HepG2 (cell line): Measurements from ENCODE around the gene VWA7. TPM values are rescaled to one million over a fixed set of nuclear protein-coding genes. Genes with fewer than 3 reads are reported as not detected.

ENCODE experiments used
- ARID3A ChIP-seq: IDR thresholded peaks from 2 replicates; pipeline ENCODE4 v1.6.1; 2012; ENCODE audit warnings: low read depth, low read length, improper control_type of control experiment
- CREB3 ChIP-seq: sonication (generic); formaldehyde crosslinking; IDR thresholded peaks from 2 replicates; pipeline ENCODE4 v1.5.0; 2020; ENCODE audit warnings: missing genetic modification reagents
- DRAP1 ChIP-seq: IDR thresholded peaks from 2 replicates; pipeline ENCODE4 v1.6.1; 2016; ENCODE audit warnings: missing genetic modification reagents, missing compliant biosample characterization
- E2F2 ChIP-seq: sonication (generic); formaldehyde crosslinking; IDR thresholded peaks from 2 replicates; pipeline ENCODE4 v1.4.0; 2020; ENCODE audit warnings: missing genetic modification reagents, borderline replicate concordance
- ERF ChIP-seq: IDR thresholded peaks from 2 replicates; pipeline ENCODE4 v1.6.1; 2018; ENCODE audit warnings: missing biosample characterization, missing genetic modification reagents
- ETS1 ChIP-seq: sonication (generic); formaldehyde crosslinking; IDR thresholded peaks from 2 replicates; pipeline ENCODE4 v1.4.0; 2020; ENCODE audit warnings: missing genetic modification reagents
- NR2C2 ChIP-seq: sonication (generic); formaldehyde crosslinking; IDR thresholded peaks from 2 replicates; pipeline ENCODE4 v1.4.0; 2020; ENCODE audit warnings: missing genetic modification reagents, mild to moderate bottlenecking, moderate library complexity, borderline replicate concordance
- NR2F1 ChIP-seq, 2 experiments: fragments of 450-650 bp in 1 of 2; formaldehyde crosslinking in 1 of 2; IDR thresholded peaks; 2 replicates each; pipeline versions ENCODE4 v1.5.0 to v1.6.1; 2016 to 2020; ENCODE audit warnings: mild to moderate bottlenecking in 1 of 2, missing compliant biosample characterization in 1 of 2, missing genetic modification reagents in 1 of 2, moderate library complexity in 1 of 2
- PCBP2 ChIP-seq: fragments of 200-400 bp; formaldehyde crosslinking; optimal IDR thresholded peaks from 2 replicates; pipeline ENCODE3; 2018; ENCODE audit warnings: low read length, low read depth; ENCODE audit not compliant: poor library complexity, severe bottlenecking
- PLRG1 ChIP-seq: fragments of 450-650 bp; conservative IDR thresholded peaks from 2 replicates; pipeline ENCODE4 v1.6.1; 2016
- SRY ChIP-seq: sonication (generic); formaldehyde crosslinking; IDR thresholded peaks from 2 replicates; pipeline ENCODE4 v1.8.0; 2022; ENCODE audit warnings: mild to moderate bottlenecking, missing genetic modification reagents
- TFAP4 ChIP-seq: sonication (generic); IDR thresholded peaks from 2 replicates; pipeline ENCODE4 v1.6.1; 2016; ENCODE audit warnings: low read depth, borderline replicate concordance
- THYN1 ChIP-seq: sonication (generic); formaldehyde crosslinking; IDR thresholded peaks from 2 replicates; pipeline ENCODE4 v1.8.1; 2023; ENCODE audit warnings: low read depth, mild to moderate bottlenecking, moderate library complexity, missing genetic modification reagents, borderline replicate concordance
- ZBTB20 ChIP-seq: sonication (generic); formaldehyde crosslinking; IDR thresholded peaks from 2 replicates; pipeline ENCODE4 v1.8.1; 2023; ENCODE audit warnings: missing genetic modification reagents, low read depth, mild to moderate bottlenecking, borderline replicate concordance
- ZBTB7A ChIP-seq: sonication (generic); formaldehyde crosslinking; IDR thresholded peaks from 2 replicates; pipeline ENCODE4 v1.8.0; 2022; ENCODE audit warnings: mild to moderate bottlenecking, missing genetic modification reagents
- ZNF124 ChIP-seq: sonication (generic); formaldehyde crosslinking; IDR thresholded peaks from 2 replicates; pipeline ENCODE4 v1.4.0; 2020; ENCODE audit warnings: missing genetic modification reagents
- ZNF280D ChIP-seq: sonication (generic); formaldehyde crosslinking; IDR thresholded peaks from 2 replicates; pipeline ENCODE4 v1.5.1; 2020; ENCODE audit warnings: mild to moderate bottlenecking, missing genetic modification reagents
- ZNF563 ChIP-seq: sonication (generic); formaldehyde crosslinking; IDR thresholded peaks from 2 replicates; pipeline ENCODE4 v1.8.0; 2022; ENCODE audit warnings: mild to moderate bottlenecking, moderate library complexity, missing genetic modification reagents
- ZSCAN9 ChIP-seq: IDR thresholded peaks from 2 replicates; pipeline ENCODE4 v1.6.1; 2016; ENCODE audit warnings: borderline replicate concordance
- polyA plus RNA-seq, 8 experiments: library from polyadenylated mRNA; depleted of rRNA in 3 of 8; stranded (reverse) in 7 of 8; unstranded in 1 of 8; fragments of >200 nt; fragmentation: Illumina TruSeq in 4 of 8; extraction: Trizol in 4 of 8; gene quantifications; 2 replicates each; pipeline versions ENCODE4 v1.2.1 to v1.2.3, GENCODE V29; 2011 to 2016; ENCODE audit warnings: low read depth in 4 of 8, missing spikeins in 1 of 8, mixed read lengths in 1 of 8; ENCODE audit not compliant: insufficient read depth in 1 of 8
- total RNA-seq, 5 experiments: library from RNA; depleted of rRNA; stranded (reverse); fragments of >200 nt; fragmentation: Illumina TruSeq; extraction: Trizol; gene quantifications; 2 replicates each; pipeline ENCODE4 v1.2.3, GENCODE V29; 2016; ENCODE audit warnings: low read depth in 1 of 5

VWA7 gene
- total and polyA plus RNA-seq, 2 of the 13 experiments (the other 11 are each of a cell fraction or from before 2014, with no cell fraction given) = 0.86 to 3.3 TPM

- TF ChIP-seq TFAP4 (no peak), ZNF563 (CRISPR knock-in tag) (no peak), DRAP1 (CRISPR knock-in tag) (0 out of 2 replicates have a peak, but pooled peaks have one; percentile 35), ZBTB7A (CRISPR knock-in tag) (peak; percentile 56; the same call in 1 of the 2 replicates), ARID3A (peak; percentile 12; the same call in 1 of the 2 replicates), ETS1 (CRISPR knock-in tag) (no peak), ERF (peak; percentile 27), PLRG1 (no peak), E2F2 (CRISPR knock-in tag) (no peak), THYN1 (no peak), ZNF124 (CRISPR knock-in tag) (no peak), NR2C2 (no peak; the same call in none of the 2 replicates), PCBP2 (no peak), SRY (CRISPR knock-in tag) (no peak), ZBTB20 (CRISPR knock-in tag) (peak; percentile 50; the same call in 1 of the 2 replicates), NR2F1 (CRISPR knock-in tag; IDR thresholded peaks at IDR 0.05) (no peak; a peak in 1 of 4 replicates), CREB3 (no peak), ZNF280D (CRISPR knock-in tag) (no peak), ZSCAN9 (no peak)
Observed at GRCh38 chr6:31819871-31820299, 42.8 kb upstream of the VWA7 start (continued).
